Activated gamma-delta T cell (primary cell): ENCODE results near the gene ZSWIM8.
"Not testable (repeated sequence)": the region's sequence is repeated elsewhere in the genome, so short reads cannot be mapped to it uniquely, and the experiment has no call there.

ENCODE experiments used
- DNase-seq: peaks from one replicate; lab custom pipeline; 2025; lab: John Stamatoyannopoulos, UW

Gene ZSWIM8

GRCh38 chr10:73814896-73815718 lies 29.7 kb downstream of the ZSWIM8 start:
- DNase-seq, result no peak

DNA sequence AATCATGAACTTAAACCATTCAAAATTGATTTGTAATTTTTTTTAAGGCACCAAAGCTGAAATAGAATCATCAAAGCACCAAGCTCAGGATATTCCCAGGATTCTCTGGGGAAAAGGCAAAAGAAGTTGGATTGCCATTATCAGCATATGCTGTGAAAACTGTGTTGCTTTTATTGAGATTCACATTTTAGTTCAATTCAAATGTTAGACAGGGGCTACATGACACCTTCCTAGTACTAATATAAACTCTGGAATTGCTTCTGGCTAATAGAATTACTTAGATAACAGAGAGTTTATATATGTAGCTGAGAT lies 30.3 kb downstream of the ZSWIM8 start:
- DNase-seq, result no peak

DNA sequence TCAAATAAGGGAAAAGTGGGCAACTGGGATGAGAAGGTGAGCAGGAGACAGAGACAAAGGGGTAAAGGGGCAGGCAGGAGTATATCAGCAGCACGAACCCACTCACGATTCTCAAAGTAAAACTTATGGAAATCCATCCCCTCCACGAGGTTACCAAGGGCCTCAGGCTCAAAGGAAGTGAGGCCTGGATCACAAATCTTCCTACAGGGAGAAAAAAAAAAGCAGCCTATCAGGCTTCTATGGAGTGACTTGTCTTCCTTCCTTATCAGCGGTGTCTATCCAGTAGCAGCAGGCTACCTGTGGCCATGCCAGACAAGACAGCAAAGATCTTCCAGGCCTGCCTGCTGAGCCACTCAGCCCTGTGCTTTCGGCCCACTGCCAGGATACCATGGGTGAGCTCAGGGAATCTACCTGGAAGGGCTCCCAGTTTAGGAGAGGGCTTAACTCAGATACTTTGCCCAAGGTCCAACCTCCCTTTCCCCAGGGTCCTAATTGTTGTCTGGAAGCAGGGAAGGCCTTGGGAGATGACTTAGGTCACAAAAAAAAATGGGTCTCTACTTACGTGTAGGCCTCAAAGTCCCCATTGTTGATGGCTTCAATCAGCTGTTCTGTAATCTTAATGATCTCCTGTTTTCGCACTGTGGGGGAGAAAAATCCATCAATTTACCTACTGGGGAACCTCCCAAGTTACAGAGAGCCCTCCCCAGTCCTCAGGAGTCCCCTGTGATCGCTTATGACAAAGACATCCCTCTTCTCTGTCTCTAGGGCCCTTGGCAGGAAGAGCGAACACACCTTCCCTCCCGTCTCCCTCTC lies 31.7 kb downstream of the ZSWIM8 start:
- no peak for DNase-seq

DNA sequence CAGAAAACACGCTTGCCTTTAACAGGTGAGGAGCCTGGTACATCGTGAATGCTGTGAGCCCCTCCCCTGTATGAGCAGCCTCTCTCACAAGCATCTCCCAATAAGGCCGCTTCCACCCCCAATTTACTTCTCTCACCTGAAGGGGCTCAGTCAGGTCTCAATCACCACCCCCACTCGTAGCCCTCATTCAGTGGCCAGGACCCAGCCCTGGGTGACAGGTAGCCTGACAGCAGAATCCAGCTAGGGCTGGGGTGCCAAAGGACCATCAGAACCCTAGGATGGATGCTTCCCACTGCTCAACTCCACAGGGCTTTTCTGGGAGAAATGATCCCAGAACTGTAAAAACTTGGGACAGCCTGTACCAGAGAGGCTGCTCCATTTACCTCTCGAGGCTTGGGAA lies 32.4 kb downstream of the ZSWIM8 start:
- no peak for DNase-seq

- DNase-seq, result no peak
Observed at GRCh38 chr10:73818402-73818801, 33.0 kb downstream of the ZSWIM8 start.

DNA sequence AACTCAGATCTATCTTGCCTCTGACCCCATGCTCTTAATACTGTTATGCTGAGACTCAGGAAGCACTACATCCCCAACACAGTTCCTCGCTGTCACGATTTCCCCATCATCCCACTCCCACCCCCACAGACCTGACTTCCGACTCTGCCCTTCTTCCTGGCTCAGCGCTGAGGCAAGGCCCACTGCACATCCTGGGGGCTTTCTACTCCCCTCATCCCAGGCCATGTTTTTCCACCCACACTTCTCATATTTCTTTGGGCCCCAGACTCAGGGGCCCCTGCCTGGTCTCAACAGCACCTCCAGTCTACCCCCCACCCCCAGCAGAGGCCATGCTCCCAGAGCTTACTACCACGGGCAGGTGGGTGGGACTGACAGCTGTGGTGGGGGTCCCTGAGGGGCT lies 33.7 kb downstream of the ZSWIM8 start:
- DNase-seq, result no peak

DNA sequence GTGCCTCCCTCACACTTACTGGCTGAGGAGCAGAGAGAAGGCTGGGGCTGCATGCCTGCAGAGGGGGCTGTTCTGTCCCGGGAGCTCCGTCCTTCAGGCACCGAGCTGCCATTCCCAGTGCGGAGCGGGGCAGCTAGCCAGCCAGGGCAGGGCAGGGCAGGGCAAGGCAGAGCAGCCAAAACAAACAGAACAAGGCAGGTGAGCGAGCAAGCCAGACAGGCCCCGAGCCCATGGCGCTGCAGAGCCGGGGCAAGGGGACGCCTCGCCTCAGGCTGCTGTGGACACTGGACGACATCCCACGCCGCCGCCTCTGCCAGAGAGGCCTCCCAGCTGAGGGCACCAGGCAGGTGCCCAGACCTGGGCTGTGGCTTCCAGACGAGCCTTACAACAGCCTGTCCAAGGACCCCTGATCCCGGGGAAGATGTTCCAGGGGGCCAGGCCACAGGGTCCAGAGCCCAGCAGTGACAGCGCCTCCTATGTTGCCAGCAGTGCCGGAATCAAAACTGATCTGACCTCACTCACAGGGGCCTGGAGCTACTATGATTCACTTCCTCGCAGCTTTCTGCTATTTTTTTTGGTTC lies 34.2 kb downstream of the ZSWIM8 start:
- no peak for DNase-seq

- no peak for DNase-seq
Observed at GRCh38 chr10:73823391-73823790, 38.0 kb downstream of the ZSWIM8 start.

DNA sequence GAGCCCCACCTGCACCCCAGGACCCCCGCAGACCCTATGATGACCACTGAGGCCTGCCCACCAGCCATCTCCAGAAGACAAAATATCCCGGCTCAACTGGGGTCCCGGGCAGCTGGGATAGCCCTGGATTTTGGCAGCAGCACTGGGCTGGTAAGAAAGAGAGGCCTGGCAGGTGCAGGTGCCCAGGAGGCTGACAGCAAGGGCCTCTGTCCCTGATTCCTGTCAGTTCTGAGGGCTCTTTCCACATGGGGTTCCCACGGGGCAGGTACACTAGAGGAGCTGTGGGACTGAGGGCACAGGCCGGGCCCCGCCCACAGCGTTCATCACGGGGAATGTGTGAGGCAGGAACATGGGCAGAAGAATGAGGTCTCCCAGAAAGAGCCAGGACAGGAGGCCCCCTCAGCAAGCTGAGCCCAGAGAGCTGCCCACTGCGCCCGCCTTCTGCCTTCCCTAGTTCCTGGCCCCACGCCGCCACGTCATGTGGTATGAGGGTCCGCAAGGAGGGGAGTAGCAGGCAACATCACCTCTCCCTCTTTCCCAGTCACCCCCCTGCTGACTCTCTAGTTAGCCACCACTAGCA lies 38.8 kb downstream of the ZSWIM8 start:
- no peak for DNase-seq

GRCh38 chr10:73827346-73828089 lies 42.1 kb downstream of the ZSWIM8 start:
- no peak for DNase-seq

DNA sequence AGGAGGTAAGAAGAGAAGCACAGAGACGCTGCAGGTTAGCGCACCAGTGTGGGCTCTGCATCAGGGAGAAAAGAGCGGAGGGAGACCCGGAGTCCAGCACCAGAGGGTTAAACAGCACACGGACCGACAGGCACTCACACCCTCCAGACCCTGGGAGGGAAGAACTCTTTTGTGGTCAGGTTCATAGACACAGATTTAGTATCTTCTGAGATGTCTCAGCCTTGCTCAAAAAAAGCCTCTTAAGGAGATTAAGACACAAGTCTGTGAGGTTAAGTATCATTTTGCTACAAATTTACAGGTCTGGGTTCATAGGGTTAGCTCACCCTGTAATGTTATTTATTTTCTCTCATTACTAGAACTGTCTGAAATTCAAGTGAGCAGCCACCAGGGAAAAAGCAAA lies 42.8 kb downstream of the ZSWIM8 start:
- DNase-seq, result no peak

- not testable (repeated sequence) for DNase-seq
Observed at GRCh38 chr10:73829090-73829489, 43.7 kb downstream of the ZSWIM8 start.

- no peak for DNase-seq
Observed at GRCh38 chr10:73836427-73836980, 51.1 kb downstream of the ZSWIM8 start.

GRCh38 chr10:73837072-73837471 lies 51.7 kb downstream of the ZSWIM8 start:
- DNase-seq, result no peak

- DNase-seq, result no peak
Observed at GRCh38 chr10:73838008-73838567, 52.7 kb downstream of the ZSWIM8 start.

DNA sequence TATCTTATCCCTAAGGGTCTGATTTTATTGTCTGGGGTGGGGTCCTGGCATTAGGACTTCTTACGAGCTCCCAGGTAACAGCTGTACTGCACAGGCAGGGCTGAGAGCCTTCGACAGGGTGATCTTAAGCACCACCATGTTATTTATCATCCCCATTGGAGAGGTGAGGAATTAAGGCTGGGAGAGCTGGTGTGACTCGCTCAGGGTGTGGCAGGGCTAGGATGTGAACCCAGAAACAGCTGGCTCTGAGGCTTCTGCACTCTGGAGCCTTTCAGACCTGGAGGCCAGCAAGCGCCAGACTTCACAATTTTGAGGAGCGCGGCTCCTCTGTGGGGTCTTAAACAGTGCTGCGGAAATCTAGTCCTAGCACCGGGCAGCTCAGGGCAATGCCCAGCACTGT lies 53.4 kb downstream of the ZSWIM8 start:
- no peak for DNase-seq

- no peak for DNase-seq
Observed at GRCh38 chr10:73839276-73839966, 54.0 kb downstream of the ZSWIM8 start.

GRCh38 chr10:73840056-73840402 lies 54.6 kb downstream of the ZSWIM8 start:
- no peak for DNase-seq

DNA sequence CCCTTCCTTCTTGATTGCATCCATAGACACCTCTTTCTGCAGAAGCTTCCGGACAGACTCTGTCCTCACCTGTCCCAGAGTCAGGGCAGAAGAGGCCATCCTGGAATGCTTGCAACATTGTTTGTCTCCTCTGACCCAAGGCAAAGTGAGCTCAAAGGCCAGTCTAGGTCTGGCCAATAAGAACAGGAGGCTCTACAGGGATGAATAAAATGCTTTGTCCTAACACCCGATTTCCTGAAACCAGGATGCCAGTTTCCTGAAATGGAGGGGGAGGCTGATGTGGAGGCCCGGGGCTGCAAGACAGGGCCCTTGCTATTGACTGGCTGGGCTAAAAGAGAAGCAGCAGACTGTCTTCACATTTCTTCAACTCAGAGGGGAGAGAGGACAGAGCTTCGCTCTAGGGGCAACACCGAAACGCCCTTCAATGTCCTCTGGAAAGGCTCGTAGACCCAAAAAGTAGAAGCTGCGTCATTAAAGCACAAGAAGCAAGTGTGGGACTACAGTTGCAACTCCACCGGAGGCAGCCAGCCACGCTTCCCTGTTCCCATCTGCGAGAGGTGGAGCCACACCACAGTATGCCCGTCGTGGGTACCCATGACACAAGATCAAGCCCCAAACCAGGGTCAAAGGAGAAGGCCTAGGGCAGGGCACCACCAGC lies 55.1 kb downstream of the ZSWIM8 start:
- DNase-seq, result no peak

DNA sequence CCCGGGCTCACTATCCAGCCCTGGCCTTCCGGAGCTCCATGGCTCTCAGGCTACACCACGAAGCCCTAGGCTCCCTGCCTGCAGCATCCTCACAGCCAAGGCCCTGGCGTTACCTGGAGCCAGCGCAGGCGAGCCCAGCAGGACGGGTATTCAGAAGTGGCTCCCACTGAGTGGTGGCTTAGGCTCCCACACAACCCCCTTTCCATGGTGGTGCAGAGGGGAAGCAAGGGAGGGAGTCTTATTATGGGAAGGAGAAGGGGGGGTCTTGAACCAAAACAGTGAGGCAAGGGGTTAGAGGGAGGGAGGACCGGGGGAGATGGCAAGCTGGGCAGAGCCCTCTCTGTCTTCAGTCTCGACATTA lies 55.6 kb downstream of the ZSWIM8 start:
- DNase-seq, result no peak
